Esophagus muscularis mucosa (tissue), 4 donors: ENCODE results near the gene FRA10AC1. TPM values are rescaled to one million over a fixed set of nuclear protein-coding genes. Genes with fewer than 3 reads are reported as not detected.

Experiments used
- DNase-seq: peaks from one replicate; pipeline ENCODE4 v3.0.0-alpha.2; 2017; ENCODE audit errors: extremely low spot score
- H3K27ac ChIP-seq, 4 donors: fragments of 200-600 bp; sonication (generic); replicated peaks in 1 of 4; 1 replicate in 3 of 4; 2 replicates in 1 of 4; pipeline ENCODE4 v1.5.1; 2016 to 2019; ENCODE audit warnings: mild to moderate bottlenecking in 1 of 4
- H3K27me3 ChIP-seq, 4 donors: fragments of 200-600 bp; sonication (generic); one replicate each; pipeline versions ENCODE4 v1.5.1 to v1.6.0; 2016 to 2019
- H3K36me3 ChIP-seq, 4 donors: fragments of 200-600 bp; sonication (generic); one replicate each; pipeline ENCODE4 v1.5.1; 2016 to 2019
- H3K4me1 ChIP-seq, 4 donors: fragments of 200-600 bp; sonication (generic); one replicate each; pipeline ENCODE4 v1.5.1; 2016 to 2019
- H3K4me3 ChIP-seq, 4 donors: fragments of 200-600 bp; sonication (generic); 1 replicate in 2 of 4; 2 replicates in 2 of 4; pipeline ENCODE4 v1.5.1; 2016 to 2019; ENCODE audit warnings: mild to moderate bottlenecking in 4 of 4, moderate library complexity in 1 of 4
- H3K9me3 ChIP-seq, 4 donors: fragments of 200-600 bp; sonication (generic); 1 replicate in 3 of 4; 2 replicates in 1 of 4; pipeline ENCODE4 v1.5.1; 2016 to 2019
- EP300 ChIP-seq: sonication (generic); formaldehyde crosslinking; IDR thresholded peaks from one replicate; pipeline ENCODE4 v1.6.1; 2017; ENCODE audit warnings: antibody characterized with exemption
- POLR2A ChIP-seq: fragments of 450-650 bp; IDR thresholded peaks from one replicate; pipeline ENCODE4 v1.6.1; 2017; ENCODE audit warnings: antibody characterized with exemption, moderate library complexity, mild to moderate bottlenecking, low read depth
- POLR2AphosphoS5 ChIP-seq, 2 donors: sonication (generic); formaldehyde crosslinking; IDR thresholded peaks; one replicate each; pipeline ENCODE4 v1.6.1; 2017; ENCODE audit warnings: antibody characterized with exemption in 2 of 2
- WGBS: methylation state at CpG from one replicate; pipeline ENCODE4 v1.1.5; 2018; 5-methylcytosine and 5-hydroxymethylcytosine counted together
- intact Hi-C: fragments of 100-400 bp; cut with DNase I; formaldehyde crosslinking; loops from one replicate; pipeline ENCODE4 v1.15.1; 2023
- total RNA-seq, 4 donors: library from RNA; depleted of rRNA; stranded (reverse); fragments of >200 nt; gene quantifications; one replicate each; pipeline versions ENCODE4 v1.1.0 to v1.2.1, GENCODE V29; 2016
- TF ChIP-seq, protein P1 (sequence below), 3 experiments: fragments of 200-600 bp in 2 of 3; fragments of 450-650 bp in 1 of 3; sonication (generic) in 2 of 3; IDR thresholded peaks; one replicate each; pipeline ENCODE4 v1.5.1; 2017 to 2019; ENCODE audit warnings: antibody characterized with exemption in 3 of 3, mild to moderate bottlenecking in 2 of 3, moderate library complexity in 1 of 3

The FRA10AC1 gene, protein sequence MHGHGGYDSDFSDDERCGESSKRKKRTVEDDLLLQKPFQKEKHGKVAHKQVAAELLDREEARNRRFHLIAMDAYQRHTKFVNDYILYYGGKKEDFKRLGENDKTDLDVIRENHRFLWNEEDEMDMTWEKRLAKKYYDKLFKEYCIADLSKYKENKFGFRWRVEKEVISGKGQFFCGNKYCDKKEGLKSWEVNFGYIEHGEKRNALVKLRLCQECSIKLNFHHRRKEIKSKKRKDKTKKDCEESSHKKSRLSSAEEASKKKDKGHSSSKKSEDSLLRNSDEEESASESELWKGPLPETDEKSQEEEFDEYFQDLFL
- 10 to 100 TPM in 3 of 4 donors, 1 to 10 TPM in 1; 7.0 to 22.4 (median 12.1) TPM for total RNA-seq

DNA sequence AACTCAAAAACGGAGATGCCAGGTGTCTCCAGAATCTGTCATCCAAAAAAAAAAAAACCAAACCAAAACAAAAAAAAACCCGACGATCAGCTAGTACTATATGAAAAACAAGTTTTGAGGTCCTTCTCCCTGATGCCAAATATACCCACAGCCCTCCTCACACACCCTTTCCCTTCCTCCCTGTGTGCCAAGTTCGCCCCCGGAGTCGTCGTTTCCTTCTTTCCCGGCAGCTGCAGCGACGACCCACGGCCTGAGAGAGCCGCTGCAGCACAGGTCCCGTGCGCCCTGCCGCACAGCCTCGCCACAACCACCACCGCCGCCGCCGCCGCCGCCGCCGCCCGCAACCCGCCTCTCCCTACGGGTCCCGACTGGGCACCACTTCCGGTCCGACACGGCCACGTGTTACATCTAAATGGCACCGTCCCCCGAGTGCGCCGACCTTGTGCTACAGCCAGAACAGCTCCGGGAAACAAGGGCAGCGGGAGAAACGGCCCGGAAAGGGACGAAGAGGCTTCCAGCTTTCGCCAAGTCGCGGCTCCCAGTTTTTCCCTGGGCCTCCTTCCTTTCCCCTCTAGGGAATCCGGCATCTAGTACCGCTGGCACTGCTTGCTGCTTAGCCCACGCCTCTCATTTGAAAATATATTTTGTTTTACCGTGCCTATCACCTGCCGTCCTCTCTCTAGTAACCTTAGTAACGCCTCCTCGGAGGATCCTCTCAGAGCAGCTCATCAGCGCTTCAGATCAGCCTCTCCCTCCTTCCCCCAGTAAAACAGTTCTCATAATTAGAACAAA lies at the start of gene FRA10AC1:
TSS of gene FRA10AC1 (minus strand) at position 383 of the 792 bp plus-strand sequence. CDS start 2,486 bp downstream, outside the sequence.
- peak; percentile 99 for DNase-seq
- TF ChIP-seq POLR2A (peak; percentile 59), EP300 (no peak), POLR2AphosphoS5 (IDR thresholded peaks at IDR 0.05) (peak; percentile 90 to 97)
- TF ChIP-seq, protein P1, sequence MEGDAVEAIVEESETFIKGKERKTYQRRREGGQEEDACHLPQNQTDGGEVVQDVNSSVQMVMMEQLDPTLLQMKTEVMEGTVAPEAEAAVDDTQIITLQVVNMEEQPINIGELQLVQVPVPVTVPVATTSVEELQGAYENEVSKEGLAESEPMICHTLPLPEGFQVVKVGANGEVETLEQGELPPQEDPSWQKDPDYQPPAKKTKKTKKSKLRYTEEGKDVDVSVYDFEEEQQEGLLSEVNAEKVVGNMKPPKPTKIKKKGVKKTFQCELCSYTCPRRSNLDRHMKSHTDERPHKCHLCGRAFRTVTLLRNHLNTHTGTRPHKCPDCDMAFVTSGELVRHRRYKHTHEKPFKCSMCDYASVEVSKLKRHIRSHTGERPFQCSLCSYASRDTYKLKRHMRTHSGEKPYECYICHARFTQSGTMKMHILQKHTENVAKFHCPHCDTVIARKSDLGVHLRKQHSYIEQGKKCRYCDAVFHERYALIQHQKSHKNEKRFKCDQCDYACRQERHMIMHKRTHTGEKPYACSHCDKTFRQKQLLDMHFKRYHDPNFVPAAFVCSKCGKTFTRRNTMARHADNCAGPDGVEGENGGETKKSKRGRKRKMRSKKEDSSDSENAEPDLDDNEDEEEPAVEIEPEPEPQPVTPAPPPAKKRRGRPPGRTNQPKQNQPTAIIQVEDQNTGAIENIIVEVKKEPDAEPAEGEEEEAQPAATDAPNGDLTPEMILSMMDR (IDR thresholded peaks at IDR 0.05), result peak; percentile 48 to 71 (median 62)
- WGBS, result 0% methylated on average over 36 of the region's 52 CpGs
- Histone ChIP-seq H3K36me3 (peaks cover under 1 to 24% (median 16%) of the 10 kb centered on the region in 4 donors), H3K9me3 (no peaks in the 10 kb centered on the region), H3K27me3 (no peaks in the 10 kb centered on the region), H3K4me3 (peak within 1 kb of the TSS; percentile 63 to 84 (median 78)), H3K4me1 (peaks cover 9 to 29% (median 23%) of the 10 kb centered on the region in 4 donors), H3K27ac (peak within 1 kb of the TSS; percentile 87 to 92 (median 88))
- intact Hi-C loops, result loop anchor here (2.0 to 10.0 kb wide), 2 partner anchors 114 to 742 kb away; no protein-coding TSS in a partner anchor

DNA sequence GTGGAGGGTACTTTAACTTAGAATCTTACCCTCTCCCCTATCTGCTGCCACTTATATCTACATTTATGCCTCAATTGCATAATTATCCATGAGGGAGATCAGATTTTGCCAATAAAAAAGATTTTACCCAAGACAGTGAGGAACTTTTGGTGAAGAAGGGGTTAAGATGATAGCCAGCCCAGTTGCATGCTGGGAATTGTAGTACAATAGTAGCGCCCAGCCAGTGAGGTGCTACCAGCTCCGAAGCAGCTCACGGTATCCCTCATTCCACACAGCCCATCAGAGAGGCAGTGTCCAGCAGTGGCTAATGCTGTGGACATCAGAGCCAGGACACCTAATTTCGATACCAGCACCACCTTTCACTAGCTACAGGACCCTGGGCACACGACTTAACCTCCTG lies 49.4 kb upstream of the FRA10AC1 start:
- H3K36me3 ChIP-seq, result no peaks in the 10 kb centered on the region
- no peak for TF ChIP-seq POLR2A
- TF ChIP-seq POLR2AphosphoS5 (IDR thresholded peaks at IDR 0.05), result peak in 1 of 2 donors; percentile 7
- peak overlapping the region in 3 of 4 donors; percentile 19 to 45 (median 22) for H3K4me3 ChIP-seq
- H3K27me3 ChIP-seq, result no peaks in the 10 kb centered on the region
- no peak overlapping the region for H3K27ac ChIP-seq
- intact Hi-C loops, result no loop called here
- no peak for DNase-seq
- no peaks in the 10 kb centered on the region for H3K9me3 ChIP-seq
- H3K4me1 ChIP-seq, result peaks cover 0 to 14% (median 8%) of the 10 kb centered on the region in 4 donors
- 3% methylated on average over 5 of the region's 5 CpGs for WGBS

DNA sequence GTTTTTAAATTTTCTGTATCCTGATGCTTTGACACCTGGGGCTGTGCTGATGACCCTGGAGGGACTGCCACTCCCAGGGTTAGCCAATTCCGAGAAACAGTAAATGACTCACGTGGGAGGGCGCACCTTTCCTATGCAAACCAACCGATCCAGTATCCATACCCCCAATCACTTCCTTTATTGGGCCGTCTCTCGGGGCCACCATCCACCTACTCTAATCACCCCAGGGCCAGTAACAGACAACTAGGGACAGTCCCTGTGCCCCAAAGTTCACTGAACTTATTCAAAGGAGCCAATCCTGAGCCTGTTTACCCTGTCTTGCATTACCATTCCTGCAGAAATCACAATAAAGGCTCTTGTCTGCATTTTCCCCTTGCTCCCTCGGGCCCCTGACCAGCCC lies 48.7 kb upstream of the FRA10AC1 start:
- intact Hi-C loops, result no loop called here
- no peak for DNase-seq
- Histone ChIP-seq H3K27me3 (no peaks in the 10 kb centered on the region), H3K4me1 (peaks cover 0 to 14% (median 8%) of the 10 kb centered on the region in 4 donors), H3K9me3 (no peaks in the 10 kb centered on the region), H3K27ac (no peak overlapping the region), H3K4me3 (no peak overlapping the region), H3K36me3 (no peaks in the 10 kb centered on the region)
- TF ChIP-seq, protein P1 (IDR thresholded peaks at IDR 0.05), result no peak
- TF ChIP-seq EP300, result no peak
- TF ChIP-seq POLR2A, result no peak
- TF ChIP-seq POLR2AphosphoS5 (IDR thresholded peaks at IDR 0.05), result no peak
- WGBS, result 57% methylated on average over 6 of the region's 7 CpGs

DNA sequence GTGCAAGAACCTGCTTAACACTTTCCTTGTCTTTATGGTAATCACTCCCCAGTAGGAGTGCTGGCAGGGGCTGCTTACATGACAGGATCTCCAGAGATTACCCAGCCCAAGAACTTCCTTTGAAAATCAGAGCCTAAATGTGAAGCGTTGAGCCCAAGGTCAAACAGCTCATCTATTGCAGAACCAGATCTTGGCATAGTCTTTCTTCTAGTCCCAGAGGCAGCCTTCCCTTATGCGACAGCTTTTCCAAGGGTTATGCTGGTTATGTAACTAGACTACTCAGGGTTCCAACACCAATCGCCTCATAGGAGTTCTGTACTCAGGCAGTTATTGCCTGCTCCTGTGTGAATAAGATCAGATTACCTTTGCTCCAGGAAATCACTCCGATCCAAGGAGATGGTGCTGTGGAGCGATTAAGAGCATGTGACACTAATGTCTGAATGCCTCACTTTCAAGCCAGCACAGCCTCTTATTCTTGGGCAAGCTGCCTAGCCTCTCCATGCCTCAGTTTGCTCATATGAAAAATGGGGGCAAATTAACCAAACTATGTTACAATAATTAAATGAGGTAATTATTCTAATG lies 46.9 kb upstream of the FRA10AC1 start:
- DNase-seq, result no peak
- 65% methylated on average over 5 of the region's 5 CpGs for WGBS
- Histone ChIP-seq H3K4me3 (no peak overlapping the region), H3K27ac (no peak overlapping the region), H3K4me1 (peaks cover 0 to 14% (median 8%) of the 10 kb centered on the region in 4 donors), H3K9me3 (no peaks in the 10 kb centered on the region), H3K36me3 (no peaks in the 10 kb centered on the region), H3K27me3 (no peaks in the 10 kb centered on the region)
- no peak for TF ChIP-seq POLR2A
- TF ChIP-seq, protein P1 (IDR thresholded peaks at IDR 0.05), result no peak
- intact Hi-C loops, result no loop called here

DNA sequence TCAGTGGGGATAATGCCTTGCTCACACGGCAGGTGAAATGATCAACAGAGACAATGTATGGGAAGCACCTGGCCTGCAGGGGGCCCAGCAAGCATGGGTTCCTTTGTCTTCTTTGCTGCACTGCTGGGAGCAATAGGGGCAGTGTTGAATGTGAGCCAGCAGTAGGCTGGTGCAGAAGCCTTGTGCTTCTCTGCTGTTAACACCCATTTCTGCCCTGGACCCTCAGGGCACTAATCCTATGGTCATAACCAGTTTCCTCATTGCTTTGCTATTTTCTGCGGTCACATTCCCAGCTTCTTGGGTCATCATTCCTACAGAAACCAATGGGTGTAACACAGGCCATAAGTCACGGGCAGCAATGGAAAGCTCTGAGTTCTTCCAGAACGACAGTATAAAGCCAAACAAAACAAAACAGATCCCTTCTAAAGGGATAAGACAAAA lies 44.5 kb upstream of the FRA10AC1 start:
- H3K4me1 ChIP-seq, result peaks cover 0 to 4% (median 3%) of the 10 kb centered on the region in 4 donors
- no peaks in the 10 kb centered on the region for H3K36me3 ChIP-seq
- no peak for DNase-seq
- H3K4me3 ChIP-seq, result no peak overlapping the region
- no peaks in the 10 kb centered on the region for H3K9me3 ChIP-seq
- TF ChIP-seq, protein P1 (IDR thresholded peaks at IDR 0.05), result no peak
- TF ChIP-seq POLR2A (no peak), POLR2AphosphoS5 (IDR thresholded peaks at IDR 0.05) (no peak), EP300 (no peak)
- intact Hi-C loops, result no loop called here
- WGBS, result 23% methylated on average over 4 of the region's 4 CpGs
- H3K27me3 ChIP-seq, result no peaks in the 10 kb centered on the region
- H3K27ac ChIP-seq, result no peak overlapping the region
